ENCODE data around the gene PDE5A. TPM values are rescaled to one million over a fixed set of nuclear protein-coding genes. Genes with fewer than 3 reads are reported as not detected.

The PDE5A gene
- total RNA-seq, 1 experiment from 2014 or later = 114 TPM

DNA sequence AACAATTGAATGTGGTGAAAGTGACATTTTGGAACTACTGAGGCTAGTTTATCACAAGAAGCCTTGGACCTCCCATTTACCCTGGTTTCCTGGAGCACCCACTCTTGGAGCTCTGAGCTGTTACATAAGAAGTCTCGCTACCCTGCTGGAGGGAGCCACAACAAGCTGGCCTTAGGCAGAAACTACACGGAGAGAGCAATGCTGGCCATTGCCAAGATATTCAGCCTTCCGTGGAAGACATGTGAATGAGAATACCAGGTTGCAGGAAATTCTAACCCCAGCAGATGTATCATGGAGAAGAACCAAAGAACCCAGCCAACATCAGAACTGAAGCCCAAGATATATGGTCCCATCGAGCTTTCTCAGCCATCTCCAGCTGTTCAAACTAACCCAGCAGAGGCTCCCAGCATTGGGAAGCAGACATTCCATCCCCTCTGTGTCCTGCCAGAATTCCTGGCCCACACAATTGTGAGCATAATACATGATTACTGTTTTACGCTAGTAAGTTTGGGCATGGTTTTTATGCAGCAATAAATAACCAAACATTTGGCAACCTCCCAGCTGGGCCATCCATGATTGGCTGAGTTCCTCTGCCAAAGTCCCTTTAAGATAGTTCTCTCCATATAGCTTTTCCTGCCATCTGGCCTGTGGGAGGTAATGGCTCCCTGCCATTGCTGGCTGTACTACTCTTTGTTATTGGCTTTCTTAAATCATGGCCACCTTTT, 17.9 kb upstream of the PDE5A start:
- DNase-seq (ENCODE audit: low read depth, low spot score) (no peak), ATAC-seq (no peak)
- Histone ChIP-seq H3K4me3 (ENCODE audit: low read depth in 2 of 2, low read length in 2 of 2) (no peak overlapping the region), H3K36me3 (ENCODE audit: control insufficient read depth, insufficient read depth, low read length) (no peaks in the 10 kb centered on the region), H3K27me3 (ENCODE audit: control insufficient read depth, insufficient read depth, low read length) (no peaks in the 10 kb centered on the region), H3K4me1 (ENCODE audit: control insufficient read depth, insufficient read depth, low read length) (peaks cover 3% of the 10 kb centered on the region; the same call in 1 of the 2 replicates), H3K9me3 (ENCODE audit: control insufficient read depth, insufficient read depth, low read depth, low read length) (no peaks in the 10 kb centered on the region; the same call in 1 of the 2 replicates), H3K27ac (ENCODE audit: low read length) (peak overlapping the region; percentile 63; the same call in 1 of the 2 replicates)
- intact Hi-C loops (cut with micrococcal nuclease; ENCODE audit: unreplicated experiment) = no loop called here
- TF ChIP-seq TCF7L2 (IDR thresholded peaks at IDR 0.05; ENCODE audit: low read depth, low read length) (no peak), POLR2AphosphoS5 (IDR thresholded peaks at IDR 0.05; ENCODE audit: low read depth, low read length) (no peak), SIN3A (IDR thresholded peaks at IDR 0.05; ENCODE audit: borderline replicate concordance, insufficient read depth, low read depth, low read length) (no peak)
- TF ChIP-seq, protein P1, sequence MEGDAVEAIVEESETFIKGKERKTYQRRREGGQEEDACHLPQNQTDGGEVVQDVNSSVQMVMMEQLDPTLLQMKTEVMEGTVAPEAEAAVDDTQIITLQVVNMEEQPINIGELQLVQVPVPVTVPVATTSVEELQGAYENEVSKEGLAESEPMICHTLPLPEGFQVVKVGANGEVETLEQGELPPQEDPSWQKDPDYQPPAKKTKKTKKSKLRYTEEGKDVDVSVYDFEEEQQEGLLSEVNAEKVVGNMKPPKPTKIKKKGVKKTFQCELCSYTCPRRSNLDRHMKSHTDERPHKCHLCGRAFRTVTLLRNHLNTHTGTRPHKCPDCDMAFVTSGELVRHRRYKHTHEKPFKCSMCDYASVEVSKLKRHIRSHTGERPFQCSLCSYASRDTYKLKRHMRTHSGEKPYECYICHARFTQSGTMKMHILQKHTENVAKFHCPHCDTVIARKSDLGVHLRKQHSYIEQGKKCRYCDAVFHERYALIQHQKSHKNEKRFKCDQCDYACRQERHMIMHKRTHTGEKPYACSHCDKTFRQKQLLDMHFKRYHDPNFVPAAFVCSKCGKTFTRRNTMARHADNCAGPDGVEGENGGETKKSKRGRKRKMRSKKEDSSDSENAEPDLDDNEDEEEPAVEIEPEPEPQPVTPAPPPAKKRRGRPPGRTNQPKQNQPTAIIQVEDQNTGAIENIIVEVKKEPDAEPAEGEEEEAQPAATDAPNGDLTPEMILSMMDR (IDR thresholded peaks at IDR 0.05) = no peak
- TF ChIP-seq, protein P2, sequence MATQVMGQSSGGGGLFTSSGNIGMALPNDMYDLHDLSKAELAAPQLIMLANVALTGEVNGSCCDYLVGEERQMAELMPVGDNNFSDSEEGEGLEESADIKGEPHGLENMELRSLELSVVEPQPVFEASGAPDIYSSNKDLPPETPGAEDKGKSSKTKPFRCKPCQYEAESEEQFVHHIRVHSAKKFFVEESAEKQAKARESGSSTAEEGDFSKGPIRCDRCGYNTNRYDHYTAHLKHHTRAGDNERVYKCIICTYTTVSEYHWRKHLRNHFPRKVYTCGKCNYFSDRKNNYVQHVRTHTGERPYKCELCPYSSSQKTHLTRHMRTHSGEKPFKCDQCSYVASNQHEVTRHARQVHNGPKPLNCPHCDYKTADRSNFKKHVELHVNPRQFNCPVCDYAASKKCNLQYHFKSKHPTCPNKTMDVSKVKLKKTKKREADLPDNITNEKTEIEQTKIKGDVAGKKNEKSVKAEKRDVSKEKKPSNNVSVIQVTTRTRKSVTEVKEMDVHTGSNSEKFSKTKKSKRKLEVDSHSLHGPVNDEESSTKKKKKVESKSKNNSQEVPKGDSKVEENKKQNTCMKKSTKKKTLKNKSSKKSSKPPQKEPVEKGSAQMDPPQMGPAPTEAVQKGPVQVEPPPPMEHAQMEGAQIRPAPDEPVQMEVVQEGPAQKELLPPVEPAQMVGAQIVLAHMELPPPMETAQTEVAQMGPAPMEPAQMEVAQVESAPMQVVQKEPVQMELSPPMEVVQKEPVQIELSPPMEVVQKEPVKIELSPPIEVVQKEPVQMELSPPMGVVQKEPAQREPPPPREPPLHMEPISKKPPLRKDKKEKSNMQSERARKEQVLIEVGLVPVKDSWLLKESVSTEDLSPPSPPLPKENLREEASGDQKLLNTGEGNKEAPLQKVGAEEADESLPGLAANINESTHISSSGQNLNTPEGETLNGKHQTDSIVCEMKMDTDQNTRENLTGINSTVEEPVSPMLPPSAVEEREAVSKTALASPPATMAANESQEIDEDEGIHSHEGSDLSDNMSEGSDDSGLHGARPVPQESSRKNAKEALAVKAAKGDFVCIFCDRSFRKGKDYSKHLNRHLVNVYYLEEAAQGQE (IDR thresholded peaks at IDR 0.05; ENCODE audit: insufficient read depth in 1 of 2, low read depth in 2 of 2, low read length in 1 of 2) = no peak
- POLR2A ChIA-PET = no interaction called here
- in situ Hi-C loops (cut with HindIII; ENCODE audit: low pct_unique_long_range_greater_than_20kb, low sequenced_read_pairs) = no loop called here
- CTCF ChIA-PET = no interaction called here
- BruUV-seq (replicated peaks) = no TSS peak

DNA sequence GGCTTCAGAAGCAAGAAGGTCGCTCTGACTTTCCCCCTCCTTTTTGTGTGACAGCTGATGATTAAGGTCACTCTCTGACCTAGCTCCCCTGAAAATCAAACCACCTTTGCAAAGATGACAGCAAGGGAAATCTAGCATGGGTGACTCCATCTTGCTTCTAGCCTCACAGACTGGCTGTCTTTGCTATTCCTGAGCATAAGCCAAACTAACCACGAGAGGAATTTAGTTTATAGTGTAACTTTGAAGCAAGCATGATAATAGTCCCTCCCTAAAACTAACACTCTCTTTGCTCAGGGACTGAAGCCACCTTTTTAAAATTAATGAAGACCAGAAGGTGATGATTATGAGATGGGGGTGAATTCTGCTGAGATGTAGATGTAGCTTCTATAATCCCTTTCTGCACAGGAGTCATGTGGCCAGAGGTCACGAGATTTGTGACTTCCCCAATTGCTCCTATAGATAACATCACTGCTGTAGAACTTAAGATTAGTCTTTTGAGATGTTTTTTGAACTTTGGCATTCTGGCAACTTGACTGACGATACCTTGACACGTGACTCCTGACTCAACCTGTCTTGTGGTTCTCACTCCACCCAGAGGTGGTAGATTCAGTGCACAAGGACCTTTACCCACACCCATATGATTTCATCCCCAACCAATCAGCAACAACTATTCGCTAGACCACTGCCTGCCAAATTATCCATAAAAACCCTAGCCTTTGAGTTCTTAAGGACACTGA, 14.9 kb upstream of the PDE5A start:
- ChIA-PET POLR2A (no interaction called here), CTCF (no interaction called here)
- TF ChIP-seq TCF7L2 (IDR thresholded peaks at IDR 0.05; ENCODE audit: low read depth, low read length) (no peak), SIN3A (IDR thresholded peaks at IDR 0.05; ENCODE audit: borderline replicate concordance, insufficient read depth, low read depth, low read length) (no peak)
- TF ChIP-seq, protein P1 (IDR thresholded peaks at IDR 0.05) = no peak
- TF ChIP-seq, protein P2 (IDR thresholded peaks at IDR 0.05; ENCODE audit: insufficient read depth in 1 of 2, low read depth in 2 of 2, low read length in 1 of 2) = no peak
- H3K4me3 ChIP-seq (ENCODE audit: low read depth in 2 of 2, low read length in 2 of 2) = no peak overlapping the region
- no peaks in the 10 kb centered on the region for H3K36me3 ChIP-seq (ENCODE audit: control insufficient read depth, insufficient read depth, low read length)
- no peak for DNase-seq (ENCODE audit: low read depth, low spot score)
- no peaks in the 10 kb centered on the region for H3K27me3 ChIP-seq (ENCODE audit: control insufficient read depth, insufficient read depth, low read length)
- intact Hi-C loops (cut with micrococcal nuclease; ENCODE audit: unreplicated experiment) (no loop called here), in situ Hi-C loops (cut with HindIII; ENCODE audit: low pct_unique_long_range_greater_than_20kb, low sequenced_read_pairs) (no loop called here)
- H3K9me3 ChIP-seq (ENCODE audit: control insufficient read depth, insufficient read depth, low read depth, low read length) = no peaks in the 10 kb centered on the region; the same call in 1 of the 2 replicates
- ATAC-seq = no peak
- no peak overlapping the region for H3K27ac ChIP-seq (ENCODE audit: low read length)
- peaks cover 4% of the 10 kb centered on the region; the same call in 1 of the 2 replicates for H3K4me1 ChIP-seq (ENCODE audit: control insufficient read depth, insufficient read depth, low read length)
- BruUV-seq (replicated peaks) = no TSS peak
